Loucy (cell line): ENCODE results near the gene BTAF1.

Source experiments
- H2AFZ ChIP-seq: fragments of 200-600 bp; sonication (generic); 2 replicates; pipeline ENCODE4 v1.6.0; 2016; ENCODE audit warnings: antibody characterized with exemption, mild to moderate bottlenecking, low read length, moderate library complexity
- H3F3A ChIP-seq: fragments of 200-600 bp; 2 replicates; pipeline ENCODE4 v1.6.0; 2016; ENCODE audit warnings: antibody characterized with exemption, low read depth, mild to moderate bottlenecking
- H3K27me3 ChIP-seq: fragments of 200-600 bp; sonication (generic); 2 replicates; pipeline ENCODE4 v1.6.1; 2014; ENCODE audit warnings: low read length, mild to moderate bottlenecking; ENCODE audit not compliant: insufficient read depth, poor library complexity, severe bottlenecking
- H3K36me3 ChIP-seq: fragments of 200-600 bp; sonication (generic); 2 replicates; pipeline ENCODE4 v1.6.1; 2016; ENCODE audit warnings: low read length; ENCODE audit not compliant: insufficient read depth
- H3K4me1 ChIP-seq: fragments of 200-600 bp; sonication (generic); 2 replicates; pipeline ENCODE4 v1.5.1; 2014; ENCODE audit warnings: low read length, mild to moderate bottlenecking; ENCODE audit not compliant: insufficient read depth, poor library complexity, severe bottlenecking
- H3K4me2 ChIP-seq: fragments of 200-600 bp; sonication (generic); 2 replicates; pipeline ENCODE4 v1.6.0; 2014; ENCODE audit warnings: antibody characterized with exemption, low read length, low read depth, mild to moderate bottlenecking; ENCODE audit not compliant: poor library complexity, severe bottlenecking
- H3K4me3 ChIP-seq: fragments of 200-600 bp; sonication (generic); 2 replicates; pipeline ENCODE4 v1.5.1; 2014; ENCODE audit warnings: low read length, mild to moderate bottlenecking, mixed read lengths; ENCODE audit not compliant: poor library complexity, severe bottlenecking
- H3K79me2 ChIP-seq: fragments of 200-600 bp; sonication (generic); 2 replicates; pipeline ENCODE4 v1.6.1; 2014; ENCODE audit warnings: low read length; ENCODE audit not compliant: insufficient read depth
- H3K9ac ChIP-seq: fragments of 200-600 bp; sonication (generic); 2 replicates; pipeline ENCODE4 v1.6.0; 2014; ENCODE audit warnings: mild to moderate bottlenecking, low read depth, low read length, moderate library complexity; ENCODE audit not compliant: poor library complexity, severe bottlenecking
- H3K9me2 ChIP-seq: fragments of 200-600 bp; sonication (generic); replicated peaks from 2 replicates; pipeline ENCODE4 v1.6.1; 2016; ENCODE audit warnings: low read depth, low read length, mixed read lengths
- H3K9me3 ChIP-seq: fragments of 200-600 bp; sonication (generic); 2 replicates; pipeline ENCODE4 v1.6.1; 2014; ENCODE audit warnings: mild to moderate bottlenecking, antibody characterized with exemption, low read length, low read depth; ENCODE audit not compliant: insufficient read depth
- H4K20me1 ChIP-seq: fragments of 200-600 bp; sonication (generic); 2 replicates; pipeline ENCODE4 v1.6.0; 2014; ENCODE audit warnings: antibody characterized with exemption, low read length, mild to moderate bottlenecking; ENCODE audit not compliant: insufficient read depth, poor library complexity, severe bottlenecking
- CTCF ChIP-seq: fragments of 200-600 bp; sonication (generic); conservative IDR thresholded peaks from 2 replicates; pipeline ENCODE4 v1.5.1; 2014; ENCODE audit warnings: mild to moderate bottlenecking, antibody characterized with exemption, low read length
- EZH2phosphoT487 ChIP-seq: fragments of 200-600 bp; IDR thresholded peaks from 2 replicates; pipeline ENCODE4 v1.6.1; 2018; ENCODE audit warnings: antibody characterized with exemption, mild to moderate bottlenecking, moderate library complexity, borderline replicate concordance

The BTAF1 gene

GRCh38 chr10:91977491-91977890 lies 53.9 kb downstream of the BTAF1 start:
- H3F3A ChIP-seq = no peaks in the 10 kb centered on the region
- H3K9ac ChIP-seq = no peak overlapping the region
- no peaks in the 10 kb centered on the region for H3K9me3 ChIP-seq
- TF ChIP-seq CTCF (no peak), EZH2phosphoT487 (no peak)
- H3K9me2 ChIP-seq = no peaks in the 10 kb centered on the region
- H3K4me2 ChIP-seq = no peak overlapping the region
- H3K36me3 ChIP-seq = peaks cover 37% of the 10 kb centered on the region
- H3K27me3 ChIP-seq = no peaks in the 10 kb centered on the region
- no peaks in the 10 kb centered on the region for H3K79me2 ChIP-seq
- H3K4me3 ChIP-seq = no peak overlapping the region
- H4K20me1 ChIP-seq = no peaks in the 10 kb centered on the region
- H2AFZ ChIP-seq = no peak overlapping the region
- H3K4me1 ChIP-seq = peaks cover 11% of the 10 kb centered on the region

DNA sequence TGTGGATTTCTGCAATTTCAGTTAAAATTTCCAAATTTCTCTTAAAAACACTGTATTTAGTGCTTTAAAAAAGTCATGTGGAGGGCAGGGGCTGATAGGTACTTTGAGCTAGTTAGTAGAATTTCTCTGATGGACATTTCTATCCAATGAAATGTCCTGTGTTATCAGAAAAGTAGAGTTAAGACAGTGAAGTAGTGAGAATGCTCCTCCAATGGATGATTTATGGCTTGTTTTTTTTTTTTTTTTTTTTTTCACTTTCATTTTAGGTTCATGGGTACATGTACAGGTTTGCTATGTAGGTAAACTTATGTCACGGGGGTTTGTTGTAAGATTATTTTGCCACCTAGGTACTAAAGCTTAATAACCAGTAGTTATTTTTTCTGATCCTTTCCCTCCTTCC lies 55.0 kb downstream of the BTAF1 start:
- no peaks in the 10 kb centered on the region for H3F3A ChIP-seq
- H3K9me3 ChIP-seq = no peaks in the 10 kb centered on the region
- no peak overlapping the region for H3K4me3 ChIP-seq
- H3K4me1 ChIP-seq = peaks cover 22% of the 10 kb centered on the region
- TF ChIP-seq CTCF (no peak), EZH2phosphoT487 (no peak)
- H2AFZ ChIP-seq = no peak overlapping the region
- H3K9me2 ChIP-seq = no peaks in the 10 kb centered on the region
- H3K9ac ChIP-seq = no peak overlapping the region
- peaks cover 48% of the 10 kb centered on the region for H3K36me3 ChIP-seq
- no peaks in the 10 kb centered on the region for H3K27me3 ChIP-seq
- no peaks in the 10 kb centered on the region for H4K20me1 ChIP-seq
- no peaks in the 10 kb centered on the region for H3K79me2 ChIP-seq
- H3K4me2 ChIP-seq = no peak overlapping the region

- no peaks in the 10 kb centered on the region for H3K79me2 ChIP-seq
- no peaks in the 10 kb centered on the region for H4K20me1 ChIP-seq
- H3K4me2 ChIP-seq = no peak overlapping the region
- no peaks in the 10 kb centered on the region for H3K9me3 ChIP-seq
- H3K9me2 ChIP-seq = no peaks in the 10 kb centered on the region
- no peaks in the 10 kb centered on the region for H3F3A ChIP-seq
- H3K27me3 ChIP-seq = no peaks in the 10 kb centered on the region
- no peak overlapping the region for H2AFZ ChIP-seq
- H3K36me3 ChIP-seq = peaks cover 64% of the 10 kb centered on the region
- no peak overlapping the region for H3K9ac ChIP-seq
- TF ChIP-seq EZH2phosphoT487 (no peak), CTCF (no peak)
- no peak overlapping the region for H3K4me3 ChIP-seq
- H3K4me1 ChIP-seq = peaks cover 26% of the 10 kb centered on the region
Measured at GRCh38 chr10:91980319-91980718, 56.7 kb downstream of the BTAF1 start.
